Thoracic aorta (tissue), 2 donors: ENCODE results near the gene LSM2. TPM values are rescaled to one million over a fixed set of nuclear protein-coding genes. Genes with fewer than 3 reads are reported as not detected.

ENCODE experiments used
- ATAC-seq: fragments of 150-250 bp; one replicate; pipeline ENCODE4 v1.8.0; 2017; ENCODE audit warnings: low read depth; ENCODE audit not compliant: insufficient number of reproducible peaks, low FRiP score
- DNase-seq: peaks from one replicate; pipeline ENCODE4 v3.0.0-alpha.2; 2020; ENCODE audit warnings: low spot score
- H3K27ac ChIP-seq, 2 donors: fragments of 200-600 bp; sonication (generic); 1 replicate in 1 of 2; 2 replicates in 1 of 2; pipeline ENCODE4 v1.5.1; 2016; ENCODE audit warnings: mild to moderate bottlenecking in 2 of 2, moderate library complexity in 2 of 2
- H3K27me3 ChIP-seq: fragments of 200-600 bp; sonication (generic); replicated peaks from 2 replicates; pipeline ENCODE4 v1.6.0; 2016; ENCODE audit warnings: mild to moderate bottlenecking; ENCODE audit not compliant: insufficient read depth
- H3K36me3 ChIP-seq: fragments of 200-600 bp; sonication (generic); one replicate; pipeline ENCODE4 v1.5.1; 2016
- H3K4me1 ChIP-seq, 2 donors: fragments of 200-600 bp; sonication (generic); 1 replicate in 1 of 2; 2 replicates in 1 of 2; pipeline versions ENCODE4 v1.5.1 to v1.6.0; 2016; ENCODE audit warnings: low read depth in 2 of 2, mild to moderate bottlenecking in 1 of 2; ENCODE audit not compliant: control insufficient read depth in 1 of 2
- H3K4me3 ChIP-seq: fragments of 200-600 bp; sonication (generic); 2 replicates; pipeline ENCODE4 v1.5.1; 2016; ENCODE audit warnings: mild to moderate bottlenecking
- H3K9me3 ChIP-seq: fragments of 200-600 bp; sonication (generic); 2 replicates; pipeline ENCODE4 v1.5.1; 2016
- total RNA-seq, 2 donors: library from RNA; depleted of rRNA; stranded (reverse); fragments of >200 nt; gene quantifications; one replicate each; pipeline versions ENCODE4 v1.1.0 to v1.2.3, GENCODE V29; 2016
- TF ChIP-seq, protein P1 (sequence below): fragments of 200-600 bp; sonication (generic); IDR thresholded peaks from one replicate; pipeline ENCODE4 v1.5.1; 2019; ENCODE audit warnings: antibody characterized with exemption

LSM2 gene
- total RNA-seq, 2 donors from 2014 or later, result 21.2 to 40.1 TPM

DNA sequence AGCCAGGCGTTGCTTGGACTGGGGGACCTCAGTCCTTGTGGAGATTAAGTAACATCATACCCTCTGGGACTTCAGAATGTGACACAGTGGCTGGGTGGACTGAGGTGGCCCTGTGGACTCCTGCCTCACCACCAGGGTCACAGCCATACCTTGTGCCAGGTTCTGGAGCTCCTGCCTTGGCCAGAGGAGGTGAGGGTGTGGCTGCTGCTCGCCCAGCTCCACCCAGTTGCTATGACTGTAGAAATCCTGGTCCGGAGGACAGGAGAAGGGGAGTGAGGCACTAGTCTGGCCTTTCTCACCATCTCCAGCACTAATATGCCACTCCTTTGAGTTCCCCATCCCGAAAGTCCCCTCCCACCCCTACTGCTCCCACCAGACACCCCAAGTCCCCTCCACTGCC is 31.6 kb downstream of the LSM2 start:
- H3K27ac ChIP-seq, result no peak overlapping the region
- no peak for DNase-seq
- no peaks in the 10 kb centered on the region for H3K9me3 ChIP-seq
- peaks cover 6 to 9% of the 10 kb centered on the region in 2 donors for H3K4me1 ChIP-seq
- H3K27me3 ChIP-seq, result no peaks in the 10 kb centered on the region
- H3K4me3 ChIP-seq, result no peak overlapping the region
- peaks cover 5% of the 10 kb centered on the region for H3K36me3 ChIP-seq
- TF ChIP-seq, protein P1, sequence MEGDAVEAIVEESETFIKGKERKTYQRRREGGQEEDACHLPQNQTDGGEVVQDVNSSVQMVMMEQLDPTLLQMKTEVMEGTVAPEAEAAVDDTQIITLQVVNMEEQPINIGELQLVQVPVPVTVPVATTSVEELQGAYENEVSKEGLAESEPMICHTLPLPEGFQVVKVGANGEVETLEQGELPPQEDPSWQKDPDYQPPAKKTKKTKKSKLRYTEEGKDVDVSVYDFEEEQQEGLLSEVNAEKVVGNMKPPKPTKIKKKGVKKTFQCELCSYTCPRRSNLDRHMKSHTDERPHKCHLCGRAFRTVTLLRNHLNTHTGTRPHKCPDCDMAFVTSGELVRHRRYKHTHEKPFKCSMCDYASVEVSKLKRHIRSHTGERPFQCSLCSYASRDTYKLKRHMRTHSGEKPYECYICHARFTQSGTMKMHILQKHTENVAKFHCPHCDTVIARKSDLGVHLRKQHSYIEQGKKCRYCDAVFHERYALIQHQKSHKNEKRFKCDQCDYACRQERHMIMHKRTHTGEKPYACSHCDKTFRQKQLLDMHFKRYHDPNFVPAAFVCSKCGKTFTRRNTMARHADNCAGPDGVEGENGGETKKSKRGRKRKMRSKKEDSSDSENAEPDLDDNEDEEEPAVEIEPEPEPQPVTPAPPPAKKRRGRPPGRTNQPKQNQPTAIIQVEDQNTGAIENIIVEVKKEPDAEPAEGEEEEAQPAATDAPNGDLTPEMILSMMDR, result no peak
- no peak for ATAC-seq

GRCh38 chr6:31771992-31772358 is 34.8 kb downstream of the LSM2 start:
- ATAC-seq (no peak), DNase-seq (no peak)
- peaks cover 2 to 5% of the 10 kb centered on the region in 2 donors for H3K4me1 ChIP-seq
- H3K4me3 ChIP-seq, result no peak overlapping the region
- no peaks in the 10 kb centered on the region for H3K27me3 ChIP-seq
- H3K36me3 ChIP-seq, result no peaks in the 10 kb centered on the region
- TF ChIP-seq, protein P1, result no peak
- H3K9me3 ChIP-seq, result no peaks in the 10 kb centered on the region
- no peak overlapping the region for H3K27ac ChIP-seq

GRCh38 chr6:31770860-31771259 is 35.9 kb downstream of the LSM2 start:
- H3K36me3 ChIP-seq, result no peaks in the 10 kb centered on the region
- H3K27ac ChIP-seq, result no peak overlapping the region
- H3K9me3 ChIP-seq, result no peaks in the 10 kb centered on the region
- H3K27me3 ChIP-seq, result no peaks in the 10 kb centered on the region
- TF ChIP-seq, protein P1, result no peak
- DNase-seq (no peak), ATAC-seq (no peak)
- no peak overlapping the region for H3K4me3 ChIP-seq
- H3K4me1 ChIP-seq, result peaks cover 2 to 7% of the 10 kb centered on the region in 2 donors

- no peak overlapping the region for H3K4me3 ChIP-seq
- no peak for DNase-seq
- H3K27ac ChIP-seq, result no peak overlapping the region
- H3K27me3 ChIP-seq, result no peaks in the 10 kb centered on the region
- no peaks in the 10 kb centered on the region for H3K9me3 ChIP-seq
- no peak for ATAC-seq
- H3K4me1 ChIP-seq, result peaks cover 2 to 8% of the 10 kb centered on the region in 2 donors
- H3K36me3 ChIP-seq, result no peaks in the 10 kb centered on the region
- TF ChIP-seq, protein P1, result peak; percentile 52
Observed at GRCh38 chr6:31769684-31770371, 36.9 kb downstream of the LSM2 start.

DNA sequence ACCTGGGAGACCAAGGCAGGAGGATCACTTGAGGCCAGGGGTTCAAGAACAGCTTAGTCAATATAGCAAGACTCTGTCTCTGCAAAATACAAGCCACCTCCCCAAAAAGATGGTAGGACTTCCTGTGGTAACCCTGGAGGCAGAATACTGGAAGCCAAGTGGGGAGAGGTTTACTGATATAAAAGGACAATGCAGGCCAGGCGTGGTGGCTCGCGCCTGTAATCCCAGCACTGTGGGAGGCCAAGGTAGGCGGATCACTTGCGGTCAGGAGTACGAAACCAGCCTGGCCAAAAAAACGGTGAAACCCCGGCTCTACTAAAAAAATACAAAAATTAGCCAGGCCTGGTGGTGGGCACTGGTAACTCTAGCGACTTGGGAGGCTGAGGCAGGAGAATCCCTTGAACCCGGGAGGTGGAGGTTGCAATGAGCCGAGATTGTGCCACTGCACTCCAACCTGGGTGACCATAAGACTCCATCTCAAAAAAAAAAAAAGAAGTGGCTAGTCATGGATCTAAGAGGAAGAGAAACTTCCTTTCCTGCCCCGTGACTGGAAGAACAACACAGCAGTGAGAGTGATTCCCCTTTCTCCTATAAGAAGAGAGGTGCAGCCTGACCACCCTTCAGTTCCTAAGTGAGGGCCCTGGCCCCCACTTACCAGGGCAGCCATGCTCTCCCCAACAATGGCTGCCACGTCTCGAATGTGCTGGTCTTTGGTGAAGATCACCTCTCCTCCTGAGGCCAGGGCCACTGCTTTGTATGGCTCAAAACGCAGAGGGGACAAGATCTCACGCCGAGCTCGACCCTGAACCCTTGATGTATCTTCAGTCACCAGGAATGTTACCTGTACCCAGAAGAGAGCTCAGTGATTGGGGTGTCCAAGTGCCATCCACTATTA is 38.2 kb downstream of the LSM2 start:
- Histone ChIP-seq H3K4me3 (no peak overlapping the region), H3K27me3 (no peaks in the 10 kb centered on the region), H3K27ac (no peak overlapping the region), H3K9me3 (no peaks in the 10 kb centered on the region), H3K36me3 (no peaks in the 10 kb centered on the region), H3K4me1 (peaks cover 2 to 8% of the 10 kb centered on the region in 2 donors)
- no peak for ATAC-seq
- no peak for DNase-seq
- TF ChIP-seq, protein P1, result no peak
